GM21526 (cell line): ENCODE measurements around the gene PACRGL.

ENCODE experiments used
- ATAC-seq: cut with Tn5 transposase; IDR thresholded peaks from one replicate; pipeline ENCODE4 v1.9.1; 2021; ENCODE audit warnings: moderate library complexity; ENCODE audit not compliant: unreplicated experiment, low FRiP score

Gene PACRGL

DNA sequence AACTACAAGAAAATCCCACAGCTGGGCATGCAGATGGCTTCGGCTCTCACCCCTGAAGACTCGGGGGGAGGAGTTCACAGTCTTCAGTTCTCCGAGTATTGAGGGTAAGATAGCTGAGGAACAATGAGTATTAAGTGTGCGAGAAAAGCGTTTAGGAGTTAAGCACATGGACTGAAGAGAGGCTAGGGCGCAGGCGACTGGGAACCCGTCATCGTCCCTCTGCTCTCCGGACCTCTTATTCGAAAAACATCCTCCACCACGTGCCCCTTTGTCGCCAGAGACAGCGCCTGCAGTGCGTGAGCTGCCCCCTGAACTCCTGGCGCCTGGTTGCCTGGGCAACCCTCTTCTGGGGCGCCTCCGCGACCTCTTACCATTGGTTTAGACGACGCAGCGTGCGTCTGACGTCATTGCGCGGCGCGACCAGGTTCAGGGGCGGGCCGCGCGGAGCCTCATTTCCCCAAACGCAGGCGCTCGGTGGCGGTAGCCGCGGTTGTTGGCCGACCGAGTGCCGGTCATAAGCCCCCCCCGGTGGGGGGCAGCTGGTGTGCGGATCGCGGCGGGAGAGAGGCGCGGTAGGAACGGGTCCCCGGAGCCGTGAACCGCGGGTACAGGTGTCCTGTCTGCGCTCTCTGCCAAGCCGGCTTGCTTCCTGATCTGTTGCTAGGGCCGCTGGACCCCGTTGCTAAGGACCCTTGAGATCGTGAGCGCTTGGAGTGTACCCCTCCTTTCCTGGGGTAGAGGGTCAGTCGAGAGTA is at the start of gene PACRGL:
PACRGL (plus strand) TSS at position 452 of the 755 bp plus-strand sequence. CDS start 4,024 bp downstream, outside the sequence.
- ATAC-seq = peak; percentile 100

DNA sequence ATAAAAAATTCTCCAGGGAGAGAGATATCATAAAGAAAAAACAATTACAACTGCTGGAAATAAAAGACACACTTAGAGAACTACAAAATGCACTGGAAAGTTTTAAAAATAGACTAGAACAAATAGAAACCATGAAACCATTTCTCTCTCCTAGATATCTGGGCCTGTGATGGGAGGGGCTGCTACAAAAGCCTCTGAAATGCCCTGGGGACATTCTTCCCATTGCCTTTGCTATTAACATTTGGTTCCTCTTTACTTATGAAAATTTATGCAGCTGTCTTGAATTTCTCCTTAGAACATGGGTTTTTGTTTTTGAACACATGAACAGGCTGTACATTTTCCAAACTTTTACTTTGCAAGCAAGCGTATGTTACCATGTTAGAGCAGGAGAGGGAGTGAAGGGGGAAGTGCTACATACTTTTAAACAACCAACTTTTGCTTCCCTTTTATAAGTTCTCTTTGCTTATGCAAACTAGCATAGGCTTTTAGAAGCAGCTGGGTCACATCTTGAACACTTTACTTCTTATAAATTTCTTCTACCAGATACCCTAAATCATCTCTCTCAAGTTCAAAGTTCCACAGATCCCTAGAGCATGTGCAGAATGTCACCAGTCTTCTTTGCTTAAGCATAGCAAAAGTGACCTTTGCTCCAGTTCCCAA is 47.9 kb upstream of the PACRGL start:
- no peak for ATAC-seq

DNA sequence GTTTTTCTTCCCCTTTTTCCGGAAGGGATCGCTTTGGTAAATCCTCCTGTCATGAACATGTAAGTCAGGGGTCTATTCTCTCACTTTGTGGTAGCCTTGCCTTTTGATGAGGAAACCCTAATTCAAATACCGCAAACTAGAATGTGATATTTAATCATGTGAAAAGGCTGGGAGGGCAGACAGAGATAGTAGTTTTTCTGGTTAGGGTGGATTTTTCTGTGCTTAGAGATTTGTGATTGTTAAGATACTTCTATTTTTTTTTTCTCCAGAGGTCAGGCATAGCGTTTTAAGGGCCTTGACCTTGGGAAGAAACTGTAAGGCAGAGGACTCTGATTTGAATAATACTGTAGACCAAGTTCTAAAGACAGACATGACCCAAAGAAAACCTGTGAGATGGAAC is 41.8 kb upstream of the PACRGL start:
- ATAC-seq = no peak

DNA sequence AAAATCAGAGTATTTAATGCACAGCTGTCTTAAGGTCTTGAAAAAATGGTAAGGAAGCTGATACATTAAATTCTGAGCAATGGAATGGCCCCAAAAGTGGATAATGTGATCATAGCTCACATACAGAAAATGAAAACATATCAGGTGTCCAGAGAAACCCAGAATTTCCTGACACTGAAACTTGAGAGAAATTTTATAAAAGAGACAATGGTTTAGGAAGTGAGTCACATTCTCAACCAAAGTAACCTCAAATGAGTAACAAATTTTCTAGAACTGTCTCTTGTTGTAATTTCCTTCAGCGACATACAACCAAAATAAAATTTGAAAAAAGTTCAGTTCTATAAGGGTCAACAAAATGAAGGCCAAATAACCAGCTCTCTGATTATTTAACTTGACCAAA is 37.4 kb upstream of the PACRGL start:
- ATAC-seq = no peak

DNA sequence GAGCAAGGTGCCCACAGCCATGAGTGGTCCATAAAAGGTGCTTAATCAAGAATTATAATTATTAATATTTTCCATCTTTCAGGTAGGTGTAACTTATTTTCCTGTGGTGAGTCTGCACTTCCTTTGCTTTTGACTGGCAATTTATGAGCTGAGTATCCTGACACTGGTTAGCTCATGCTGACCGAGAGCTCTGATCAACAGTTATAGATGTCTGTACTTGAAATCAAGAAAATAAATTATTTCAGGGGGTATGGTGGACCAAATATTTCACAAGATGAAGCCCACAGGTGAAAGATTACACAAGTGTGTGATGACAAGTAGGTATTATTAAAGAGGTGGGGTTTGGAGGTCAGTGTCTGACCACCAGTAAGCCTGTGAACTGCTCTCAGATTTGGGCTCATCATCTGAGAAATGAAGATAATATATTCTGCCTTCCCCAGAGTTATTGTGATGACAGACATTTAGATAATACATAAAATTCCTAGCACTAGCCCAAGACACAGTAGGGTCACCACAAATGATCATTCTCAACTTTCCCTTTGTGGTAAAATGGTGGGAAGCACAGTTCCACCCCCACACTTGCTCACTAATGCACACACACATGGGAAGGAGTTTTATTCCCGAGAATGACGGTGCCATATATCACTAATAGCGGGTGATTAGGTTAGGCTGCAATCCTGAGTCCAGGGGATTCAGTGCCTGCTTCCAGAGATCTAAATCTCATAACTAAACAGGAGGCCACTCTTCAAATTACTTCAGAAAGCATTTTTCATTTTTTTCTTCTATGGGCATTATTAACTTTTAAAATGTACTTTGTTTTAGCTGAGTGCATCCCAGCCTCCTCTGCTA is 34.0 kb upstream of the PACRGL start:
- ATAC-seq = no peak

DNA sequence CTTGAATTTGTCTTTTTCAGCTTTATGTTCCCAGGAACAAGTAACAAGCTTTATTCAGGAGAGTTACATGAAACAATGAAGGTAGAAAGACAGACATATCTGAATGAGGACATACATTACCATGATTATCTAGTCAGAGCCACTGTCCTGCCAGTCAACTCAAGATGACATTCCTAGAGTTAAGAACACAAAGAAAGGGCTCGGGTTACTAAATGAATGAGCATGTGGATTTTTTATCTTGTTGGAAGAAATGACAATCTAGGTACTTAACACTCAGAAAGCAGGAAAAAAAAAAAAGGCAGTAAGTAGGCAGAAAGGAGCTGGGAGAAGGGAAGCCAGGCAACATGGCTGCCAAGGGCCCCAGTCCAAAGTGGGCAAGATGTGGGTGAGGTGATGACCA is 28.0 kb upstream of the PACRGL start:
- ATAC-seq = no peak

DNA sequence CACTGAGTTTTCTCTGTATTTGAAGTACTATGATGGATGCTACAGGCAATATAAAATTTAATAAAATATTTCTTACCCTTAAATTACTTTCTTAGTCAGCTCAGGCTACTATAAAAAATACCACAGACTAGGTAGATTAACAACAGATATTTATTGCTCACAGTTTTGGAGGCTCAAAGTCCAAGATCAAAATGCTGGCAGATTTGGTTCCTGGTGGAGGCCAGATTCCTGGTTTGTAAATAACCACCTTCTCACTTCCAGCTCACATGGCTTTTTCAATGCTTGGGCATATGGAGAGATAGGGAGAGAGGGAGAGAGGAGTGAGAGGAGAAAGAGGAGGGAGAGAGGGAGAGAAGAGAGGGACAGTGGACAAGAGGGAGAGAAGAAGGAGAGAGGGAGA is 24.5 kb upstream of the PACRGL start:
- no peak for ATAC-seq

DNA sequence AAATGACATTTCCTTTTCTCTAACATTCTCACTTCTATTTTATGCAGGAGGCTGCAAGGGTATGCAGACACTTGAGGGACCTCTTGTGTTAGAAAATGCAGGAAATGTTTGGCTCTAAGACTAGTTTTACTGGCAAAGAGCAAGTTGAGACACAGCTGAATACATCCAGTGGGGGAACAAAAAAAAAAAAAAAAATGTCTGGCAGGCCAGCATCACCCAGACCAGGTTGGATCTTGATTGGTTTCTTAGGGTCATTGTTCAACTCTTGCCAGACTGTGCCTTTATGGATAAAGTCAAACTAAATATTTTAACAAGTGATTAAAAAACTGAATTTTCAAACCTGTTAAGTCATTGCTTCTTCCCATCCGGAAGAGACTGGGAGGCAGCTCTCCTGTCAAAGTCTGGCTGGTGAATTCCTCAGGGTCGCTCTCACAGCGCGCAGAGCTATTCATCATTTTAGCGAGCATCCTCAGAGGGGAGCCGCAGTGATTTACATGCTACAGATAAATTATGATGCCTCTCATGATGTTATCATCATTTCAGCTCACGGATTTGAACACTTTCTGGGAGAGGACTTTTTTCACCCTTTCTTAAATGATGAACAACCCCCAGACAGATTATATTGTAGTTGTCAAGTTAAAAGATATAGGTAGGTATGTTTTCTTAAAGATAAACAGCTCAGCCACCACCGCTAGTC is 23.6 kb upstream of the PACRGL start:
- no peak for ATAC-seq

DNA sequence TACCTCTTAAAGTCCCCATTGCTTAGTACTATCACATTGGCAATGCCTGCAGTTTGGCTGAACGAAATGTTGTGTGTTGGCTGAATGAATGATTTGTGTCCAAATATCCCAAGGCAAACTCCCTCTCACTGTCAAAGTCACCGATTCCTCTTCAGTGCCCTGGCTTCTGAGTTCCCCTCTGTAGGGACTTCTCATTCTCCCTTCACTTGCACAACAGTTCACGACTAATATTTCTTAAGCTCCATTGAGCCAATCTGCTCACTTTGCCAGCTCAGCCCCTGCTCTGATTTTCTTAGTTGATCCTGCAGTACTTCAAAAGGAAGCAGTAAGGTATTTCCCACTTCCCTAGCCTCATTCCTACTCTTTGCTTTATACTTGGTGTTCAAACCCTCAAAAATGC is 21.9 kb upstream of the PACRGL start:
- ATAC-seq = no peak

DNA sequence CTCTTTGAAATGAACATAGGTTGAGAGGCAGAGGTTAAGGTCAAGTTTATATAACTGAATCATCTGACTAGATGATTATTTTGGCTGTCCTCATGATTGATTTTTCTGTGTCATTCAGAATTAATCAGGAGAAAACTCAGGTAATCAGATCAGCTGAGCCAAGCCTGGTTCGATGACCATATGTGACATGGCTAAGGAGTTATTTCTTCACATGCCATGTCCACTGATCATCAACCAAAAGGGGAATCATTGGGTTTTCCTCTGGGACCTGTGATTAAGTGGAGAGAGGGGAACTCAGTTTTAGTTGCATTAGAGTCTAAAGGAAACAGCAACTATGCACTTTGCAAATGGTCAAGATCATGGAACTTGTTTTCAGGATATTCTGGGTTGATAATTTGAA is 20.3 kb upstream of the PACRGL start:
- ATAC-seq = no peak

DNA sequence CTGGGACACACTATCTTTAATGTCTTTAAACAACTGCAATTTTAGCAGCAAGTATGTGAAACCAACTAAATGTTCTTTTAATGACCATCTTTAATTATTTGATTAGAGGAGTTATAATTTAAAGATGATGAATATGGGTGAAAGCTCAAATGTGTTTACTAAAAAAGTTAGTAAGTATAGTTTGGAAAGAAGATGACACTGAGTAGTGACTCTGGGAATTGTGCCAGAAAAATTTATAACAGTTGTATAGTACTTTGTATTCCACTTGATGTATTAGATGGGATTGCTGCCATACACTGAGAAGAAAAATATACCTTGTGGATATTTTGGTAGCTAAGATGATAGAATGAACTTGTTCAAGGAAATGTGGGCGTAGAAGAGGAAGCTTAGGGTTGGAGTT is 19.5 kb upstream of the PACRGL start:
- ATAC-seq = no peak

DNA sequence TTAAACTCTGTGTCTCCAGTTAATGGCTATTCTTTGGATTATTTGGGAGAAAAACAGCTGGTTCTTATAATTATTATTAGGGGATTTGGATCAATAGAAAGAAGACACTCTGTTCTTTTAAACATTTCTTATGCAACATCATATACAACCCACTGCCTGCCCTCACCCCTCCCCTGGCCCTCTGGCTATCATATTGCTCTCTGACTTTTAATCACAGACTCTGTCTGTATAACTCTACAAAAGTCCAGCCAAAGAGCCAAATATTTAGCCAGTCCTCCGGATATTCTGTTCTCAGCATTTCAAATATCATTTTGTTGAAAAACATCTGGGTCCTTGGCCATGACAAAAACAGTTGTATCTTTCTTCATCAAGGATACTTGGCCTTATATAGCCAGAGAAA is 19.0 kb upstream of the PACRGL start:
- ATAC-seq = no peak

DNA sequence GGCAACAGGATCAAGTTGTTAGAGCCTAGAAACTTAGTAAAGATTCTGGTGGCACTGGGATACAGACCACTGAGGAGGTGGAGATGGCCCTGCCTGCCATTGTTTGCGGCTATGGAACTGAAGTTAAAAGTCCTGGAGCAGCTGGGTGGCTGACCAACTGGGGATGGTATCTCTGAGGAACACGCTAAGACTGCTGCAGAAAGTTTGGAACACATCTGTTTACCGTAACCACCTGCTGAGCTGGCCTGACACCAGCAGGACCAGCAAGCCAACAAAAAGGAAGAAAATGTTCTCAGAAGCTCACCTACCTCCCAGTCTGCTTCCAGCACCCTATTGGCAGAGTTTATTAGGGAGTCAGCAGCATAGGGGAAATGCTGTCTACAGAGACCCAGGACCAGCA is 17.4 kb upstream of the PACRGL start:
- ATAC-seq = no peak

DNA sequence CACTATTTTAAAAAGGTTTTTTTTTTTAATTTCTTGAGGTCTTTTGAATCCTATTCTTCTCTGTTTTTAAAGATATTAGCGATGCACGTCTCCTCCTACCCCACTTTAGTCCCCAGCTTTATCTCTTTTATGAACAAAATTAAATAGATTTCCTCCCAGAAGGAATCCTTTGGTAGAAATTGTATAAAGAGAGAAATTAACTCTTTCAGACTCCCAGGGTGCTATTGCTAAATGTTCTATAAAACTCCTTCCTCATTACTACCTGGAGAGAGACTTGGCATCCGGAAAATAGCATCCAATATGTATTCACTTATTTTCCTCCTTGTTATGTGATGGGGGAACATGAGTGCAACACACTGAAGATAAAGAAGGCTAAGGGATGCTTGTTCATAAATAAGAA is 16.5 kb upstream of the PACRGL start:
- ATAC-seq = no peak

DNA sequence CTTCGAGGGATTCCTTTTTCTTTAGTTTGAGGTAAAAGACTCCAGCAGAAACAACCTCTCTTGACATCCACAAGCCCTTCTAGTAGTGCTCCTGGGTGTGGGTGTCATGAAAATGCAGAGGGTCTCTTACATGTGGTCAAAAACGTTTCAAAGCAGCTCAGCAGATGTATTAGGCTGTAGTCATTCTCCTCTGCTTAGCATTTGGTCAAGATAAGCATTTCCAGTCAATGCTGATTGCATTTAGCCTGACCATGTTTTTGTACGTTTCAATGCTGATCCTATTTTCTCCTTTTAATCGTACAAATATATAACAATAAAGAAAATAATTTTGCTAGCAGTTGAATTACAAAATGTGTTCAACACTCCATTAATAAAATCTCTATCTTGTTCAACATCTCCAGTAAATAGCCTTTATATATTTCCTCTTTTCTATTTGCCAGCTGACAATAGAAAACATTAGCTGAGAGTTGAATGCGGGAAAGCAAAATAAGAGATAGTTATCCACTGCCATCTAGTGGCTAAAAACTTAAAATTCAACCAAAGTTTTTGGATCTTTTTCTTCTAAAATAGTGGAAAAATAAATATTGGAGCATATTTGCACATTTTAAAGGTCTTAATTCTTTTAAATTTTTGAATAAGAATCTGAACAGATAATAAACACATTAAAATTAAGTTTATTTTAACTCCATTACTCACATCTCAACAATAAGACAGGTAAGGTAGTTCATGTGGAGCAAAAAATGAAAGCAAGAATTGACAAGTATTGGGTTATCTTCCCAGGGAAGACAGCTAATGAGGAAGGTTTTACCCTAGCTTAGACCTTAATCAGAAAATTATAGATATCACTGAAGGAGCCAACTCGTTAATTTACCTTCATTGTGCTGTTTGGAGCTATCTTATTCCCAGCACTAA is 15.2 kb upstream of the PACRGL start:
- ATAC-seq = peak; percentile 49

DNA sequence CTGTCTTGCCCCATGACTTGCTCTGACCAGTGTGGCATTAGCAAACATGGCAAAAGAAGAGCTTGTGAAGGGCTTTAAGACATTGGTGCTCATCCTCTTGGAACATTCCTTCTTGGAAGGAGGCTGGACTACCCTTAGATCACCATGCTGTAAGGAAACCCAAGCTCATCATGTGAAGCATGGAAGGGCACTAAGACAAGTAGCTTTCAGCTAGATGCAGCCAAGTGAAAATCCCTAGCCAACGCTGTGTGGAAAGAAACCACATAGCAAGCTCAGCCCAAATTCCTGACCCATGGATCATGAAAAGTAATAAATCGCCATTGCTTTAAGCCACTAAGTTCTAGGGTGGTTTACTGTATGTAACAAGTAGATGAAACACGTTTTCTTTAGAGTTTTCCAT is 12.4 kb upstream of the PACRGL start:
- ATAC-seq = no peak

DNA sequence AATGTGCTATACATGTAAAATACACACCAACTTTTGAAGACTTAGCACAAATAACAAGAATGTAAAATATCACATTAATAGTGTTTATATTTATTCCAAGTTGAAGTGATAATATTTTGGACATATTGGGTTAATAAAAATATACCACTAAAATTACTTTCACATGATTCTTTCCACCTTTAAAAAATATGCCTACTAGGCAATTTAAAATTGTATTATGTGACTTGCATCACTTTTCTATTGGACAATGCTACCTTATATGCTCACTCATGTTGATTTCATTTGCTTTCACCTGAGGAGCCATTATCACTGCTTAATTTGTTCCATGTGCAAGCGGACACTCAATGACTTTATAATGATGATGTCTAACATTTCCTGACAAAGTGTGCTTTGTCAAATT is 3.4 kb upstream of the PACRGL start:
- no peak for ATAC-seq

DNA sequence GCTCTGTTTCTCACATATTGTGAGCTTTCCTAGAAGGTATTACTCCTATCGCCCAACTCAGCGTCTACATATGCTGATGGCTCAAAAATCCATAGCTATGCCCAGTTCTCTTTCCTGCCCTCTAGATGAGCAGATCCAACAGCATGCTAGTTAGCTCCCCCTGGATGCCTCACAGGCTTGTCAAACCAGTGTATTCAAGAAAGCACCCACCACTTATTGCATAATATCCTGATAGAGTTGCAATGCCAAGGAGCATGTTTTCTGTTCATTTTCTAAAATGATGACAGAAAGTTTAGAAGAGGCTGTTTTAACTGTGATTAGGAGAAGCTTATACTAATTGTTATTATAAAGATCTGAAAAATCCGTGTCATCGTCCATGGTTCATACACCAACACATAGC is 1.9 kb upstream of the PACRGL start:
- ATAC-seq = no peak

DNA sequence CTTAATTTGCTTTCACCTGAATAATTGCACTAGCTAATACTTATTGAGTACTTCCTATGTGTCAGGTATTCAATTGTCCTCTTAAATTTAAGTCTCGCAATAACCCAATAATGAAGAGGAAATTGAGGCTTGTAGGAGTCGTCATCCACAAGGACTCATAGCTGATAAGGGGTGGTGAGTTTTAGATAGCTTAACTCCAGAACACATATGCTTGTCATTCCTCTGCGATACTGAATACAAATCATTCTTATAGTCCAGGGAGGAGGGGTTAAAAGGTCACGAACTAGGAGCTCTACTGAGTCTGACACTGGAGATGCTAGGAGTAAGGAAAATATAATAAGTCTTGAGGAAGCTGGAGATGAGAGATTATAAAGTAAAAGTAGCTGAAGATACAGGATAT is 1.4 kb upstream of the PACRGL start:
- no peak for ATAC-seq

DNA sequence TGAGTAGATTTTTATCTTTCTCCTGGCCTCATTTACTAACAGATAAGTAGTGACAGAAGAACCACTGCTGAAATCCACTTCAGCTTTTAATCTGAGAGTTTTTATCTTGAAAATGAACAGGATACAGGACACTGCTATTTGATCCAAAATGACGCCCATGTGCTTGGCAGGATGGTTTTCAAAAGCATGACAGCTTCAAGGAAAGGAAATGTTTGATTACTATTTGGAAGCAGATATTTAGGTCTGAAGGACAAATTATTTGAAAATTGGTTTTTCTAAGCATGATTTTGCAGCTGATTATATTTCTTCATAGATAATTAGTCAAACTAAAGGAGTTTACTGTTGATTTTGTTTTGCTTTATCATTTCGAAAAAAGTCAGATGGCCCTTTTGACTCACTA is 11.1 kb downstream of the PACRGL start:
- no peak for ATAC-seq
